Measurements from ENCODE around the gene SIDT2. TPM values are rescaled to one million over a fixed set of nuclear protein-coding genes. Genes with fewer than 3 reads are reported as not detected.

Gene SIDT2
- polyA plus RNA-seq, 1 experiment, result 71.3 TPM

DNA sequence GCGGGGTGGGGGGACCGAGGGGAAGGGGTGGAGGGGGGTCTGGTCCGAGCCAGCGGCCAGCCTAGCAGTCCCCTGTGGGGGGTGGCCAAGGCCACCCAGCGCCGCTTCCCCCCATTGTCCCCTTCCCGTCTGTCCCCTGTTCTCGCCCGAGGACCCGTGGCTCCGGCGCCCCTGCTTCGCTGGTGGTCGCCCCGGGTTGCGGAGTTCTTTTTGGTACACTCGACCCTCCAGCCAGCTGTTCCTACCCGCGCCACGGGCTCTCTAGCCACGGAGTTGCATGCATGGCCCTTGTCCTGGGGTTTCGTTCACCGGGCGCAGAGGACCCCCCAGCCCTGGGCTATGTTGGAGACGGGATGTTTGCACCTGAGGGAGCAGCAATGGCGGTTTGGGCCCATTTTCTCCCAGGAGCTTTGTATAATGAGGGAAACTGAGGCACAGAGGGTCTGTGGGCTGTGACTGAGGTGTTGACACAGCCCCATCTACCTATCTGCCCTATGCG lies 54.4 kb downstream of the SIDT2 start:
- Histone ChIP-seq H3K36me3 (ENCODE audit: control insufficient read depth, insufficient read depth, low read length) (peaks cover 14% of the 10 kb centered on the region), H3K4me3 (ENCODE audit: low read depth, low read length) (peak overlapping the region; percentile 89), H3K27me3 (ENCODE audit: control insufficient read depth, insufficient read depth, low read length) (no peaks in the 10 kb centered on the region)
- no peak for DNase-seq (ENCODE audit: low read depth)
- ChIA-PET POLR2A (no interaction called here), CTCF (interaction anchor here (1.3 to 2.8 kb wide), 4 partner anchors 11 to 111 kb away, joined by 3 to 19 read pairs (median 7); partner anchors contain the start of gene SIDT2)
- no peak for TF ChIP-seq CTCF (IDR thresholded peaks at IDR 0.05; ENCODE audit: insufficient read depth, low read depth, low read length)

DNA sequence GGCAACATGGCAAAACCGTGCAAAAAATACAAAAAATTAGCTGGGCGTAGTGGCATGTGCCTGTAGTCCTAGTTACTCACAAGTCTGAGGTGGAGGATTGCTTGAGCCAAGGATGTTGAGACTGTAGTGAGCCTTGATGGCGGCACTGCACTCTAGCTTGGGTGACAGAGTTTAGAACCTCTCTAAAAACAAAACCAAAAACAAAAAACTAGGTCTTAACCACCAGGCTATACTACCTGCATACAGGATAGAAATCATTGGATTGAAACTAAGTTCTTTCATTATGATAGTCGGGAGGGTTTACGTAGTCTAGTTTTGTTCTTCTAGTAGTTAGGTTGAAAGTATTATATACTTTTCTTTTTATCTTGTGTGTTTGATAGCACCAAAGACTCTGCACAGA lies 59.7 kb downstream of the SIDT2 start:
- no peak for TF ChIP-seq CTCF (IDR thresholded peaks at IDR 0.05; ENCODE audit: insufficient read depth, low read depth, low read length)
- ChIA-PET POLR2A (no interaction called here), CTCF (interaction anchor here (0.5 to 2.3 kb wide), 4 partner anchors 11 to 569 kb away, joined by 3 to 6 read pairs (median 4); no protein-coding TSS in a partner anchor)

GRCh38 chr11:117239295-117239694 lies 60.8 kb downstream of the SIDT2 start:
- Histone ChIP-seq H3K4me3 (ENCODE audit: low read depth, low read length) (no peak overlapping the region), H3K36me3 (ENCODE audit: control insufficient read depth, insufficient read depth, low read length) (peaks cover 11% of the 10 kb centered on the region), H3K27me3 (ENCODE audit: control insufficient read depth, insufficient read depth, low read length) (no peaks in the 10 kb centered on the region)
- peak; percentile 76 for TF ChIP-seq CTCF (IDR thresholded peaks at IDR 0.05; ENCODE audit: insufficient read depth, low read depth, low read length)
- POLR2A ChIA-PET, result no interaction called here
- CTCF ChIA-PET, result interaction anchor here (0.6 to 2.3 kb wide), 10 partner anchors 12 to 372 kb away, joined by 3 to 6 read pairs (median 3); no protein-coding TSS in a partner anchor
- DNase-seq (ENCODE audit: low read depth), result peak; percentile 94

More for the DNA sequence above, 59.7 kb downstream of the SIDT2 start:
- DNase-seq (ENCODE audit: low read depth), result no peak
- H3K4me3 ChIP-seq (ENCODE audit: low read depth, low read length), result no peak overlapping the region
- no peaks in the 10 kb centered on the region for H3K27me3 ChIP-seq (ENCODE audit: control insufficient read depth, insufficient read depth, low read length)
- H3K36me3 ChIP-seq (ENCODE audit: control insufficient read depth, insufficient read depth, low read length), result peaks cover 7% of the 10 kb centered on the region

Other genes starting within 250 kb of the SIDT2 start
- gene SIK3, start 80.3 kb upstream of the SIDT2 start, polyA plus RNA-seq (2011; rRNA removed), result 5.3 and 7.3 TPM in 2 replicates
- 51.2 and 52.8 TPM in 2 replicates for gene PAFAH1B2, start 34.5 kb upstream of the SIDT2 start, polyA plus RNA-seq (2011; rRNA removed)
- 5,131 and 6,322 TPM in 2 replicates for gene TAGLN, start 20.6 kb downstream of the SIDT2 start, polyA plus RNA-seq (2011; rRNA removed)
- 20.8 and 32.8 TPM in 2 replicates for gene PCSK7, start 53.3 kb downstream of the SIDT2 start, polyA plus RNA-seq (2011; rRNA removed)
- gene RNF214, start 53.9 kb downstream of the SIDT2 start, polyA plus RNA-seq (2011; rRNA removed), result 11.5 and 17.1 TPM in 2 replicates
- gene BACE1-AS, start 112.6 kb downstream of the SIDT2 start, polyA plus RNA-seq (2011; rRNA removed), result 3.4 and 3.8 TPM in 2 replicates
- 47.8 and 99.6 TPM in 2 replicates for gene BACE1, start 137.5 kb downstream of the SIDT2 start, polyA plus RNA-seq (2011; rRNA removed)
- 21.0 and 27.4 TPM in 2 replicates for gene CEP164, start 149.1 kb downstream of the SIDT2 start, polyA plus RNA-seq (2011; rRNA removed)